NT2/D1 (cell line): ENCODE measurements around the gene BPIFB2.

Experiments used
- SUZ12 ChIP-seq: IDR thresholded peaks from 2 replicates; pipeline ENCODE4 v1.6.1; 2011; ENCODE audit not compliant: insufficient read length, insufficient read depth; ENCODE audit errors: extremely low read depth
- YY1 ChIP-seq: IDR thresholded peaks from 2 replicates; pipeline ENCODE4 v1.6.1; 2011; ENCODE audit not compliant: insufficient read length, insufficient read depth
- ZNF274 ChIP-seq: IDR thresholded peaks from 2 replicates; pipeline ENCODE4 v1.6.1; 2011; ENCODE audit warnings: mild to moderate bottlenecking, low read depth, low read length

- TF ChIP-seq ZNF274, result no peak
- TF ChIP-seq SUZ12, result no peak
- no peak for TF ChIP-seq YY1
Measured at GRCh38 chr20:33042983-33043730, 35.7 kb downstream of the BPIFB2 start.
